Tibial nerve (tissue), 4 donors: Measurements from ENCODE around the gene HOXB5. TPM values are rescaled to one million over a fixed set of nuclear protein-coding genes. Genes with fewer than 3 reads are reported as not detected.

Source experiments
- DNase-seq, 2 donors: peaks; one replicate each; pipeline ENCODE4 v3.0.0-alpha.2; 2019; ENCODE audit warnings: low spot score in 2 of 2
- H3K27ac ChIP-seq, 4 donors: fragments of 200-600 bp; sonication (generic) in 3 of 4; one replicate each; pipeline ENCODE4 v1.5.1; 2017 to 2019; ENCODE audit warnings: mild to moderate bottlenecking in 1 of 4
- H3K27me3 ChIP-seq, 2 donors: fragments of 200-600 bp; sonication (generic) in 1 of 2; one replicate each; pipeline versions ENCODE4 v1.5.1 to v1.6.0; 2017 to 2019
- H3K36me3 ChIP-seq, 3 donors: fragments of 200-600 bp; sonication (generic); one replicate each; pipeline ENCODE4 v1.5.1; 2018 to 2019
- H3K4me1 ChIP-seq, 4 donors: fragments of 200-600 bp; sonication (generic) in 3 of 4; one replicate each; pipeline ENCODE4 v1.5.1; 2017 to 2019
- H3K4me3 ChIP-seq, 4 donors: fragments of 200-600 bp; sonication (generic) in 3 of 4; one replicate each; pipeline ENCODE4 v1.5.1; 2017 to 2019; ENCODE audit warnings: mild to moderate bottlenecking in 1 of 4, moderate library complexity in 1 of 4
- H3K9me3 ChIP-seq, 4 donors: fragments of 200-600 bp; sonication (generic) in 3 of 4; one replicate each; pipeline ENCODE4 v1.5.1; 2017 to 2019
- CTCF ChIP-seq, 5 experiments: fragments of 200-600 bp in 3 of 5; fragments of 450-650 bp in 2 of 5; sonication (generic) in 3 of 5; IDR thresholded peaks; one replicate each; pipeline ENCODE4 v1.5.1; 2016 to 2019; ENCODE audit warnings: antibody characterized with exemption in 5 of 5, mild to moderate bottlenecking in 3 of 5, moderate library complexity in 2 of 5
- EP300 ChIP-seq, 2 donors: sonication (generic); formaldehyde crosslinking; IDR thresholded peaks; one replicate each; pipeline ENCODE4 v1.6.1; 2017; ENCODE audit warnings: antibody characterized with exemption in 2 of 2, mild to moderate bottlenecking in 1 of 2
- POLR2A ChIP-seq, 2 donors: fragments of 450-650 bp; IDR thresholded peaks; one replicate each; pipeline ENCODE4 v1.6.1; 2017; ENCODE audit warnings: antibody characterized with exemption in 2 of 2, mild to moderate bottlenecking in 2 of 2, moderate library complexity in 2 of 2
- WGBS, 2 donors: methylation state at CpG; one replicate each; pipeline ENCODE4 v1.1.5; 2018; 5-methylcytosine and 5-hydroxymethylcytosine counted together
- total RNA-seq, 4 donors: library from RNA; depleted of rRNA; stranded (reverse); fragments of >200 nt; gene quantifications; one replicate each; pipeline ENCODE4 v1.1.0, GENCODE V29; 2016

The HOXB5 gene
- total RNA-seq, 4 donors from 2014 or later = 1.6 to 1.8 TPM; not detected in 2

- 5 to 13% methylated on average over 34 to 35 of the region's 36 CpGs for WGBS, 2 donors
- H3K4me1 ChIP-seq = peaks cover 0 to 62% (median 18%) of the 10 kb centered on the region in 4 donors
Observed at GRCh38 chr17:48611681-48612455, 18.3 kb upstream of the HOXB5 start.

GRCh38 chr17:48611213-48611612 lies 17.6 kb upstream of the HOXB5 start:
- whole genome bisulfite sequencing, 2 donors = 3 to 4% methylated on average over 22 of the region's 22 CpGs
- no peaks in the 10 kb centered on the region for H3K9me3 ChIP-seq
- DNase-seq = no peak
- peak overlapping the region; percentile 36 to 71 (median 55) for H3K4me3 ChIP-seq
- TF ChIP-seq EP300 (IDR thresholded peaks at IDR 0.05) (no peak), POLR2A (IDR thresholded peaks at IDR 0.05) (no peak), CTCF (IDR thresholded peaks at IDR 0.05) (no peak)
- no peaks in the 10 kb centered on the region for H3K36me3 ChIP-seq
- H3K27ac ChIP-seq = peak overlapping the region in 3 of 4 donors; percentile 73 to 86 (median 79)
- peaks cover 5 to 98% of the 10 kb centered on the region in 2 donors for H3K27me3 ChIP-seq
- peaks cover 0 to 62% (median 18%) of the 10 kb centered on the region in 4 donors for H3K4me1 ChIP-seq

More at GRCh38 chr17:48611681-48612455, 18.3 kb upstream of the HOXB5 start:
- peak overlapping the region in 3 of 4 donors; percentile 73 to 86 (median 79) for H3K27ac ChIP-seq
- H3K27me3 ChIP-seq = peaks cover 5 to 98% of the 10 kb centered on the region in 2 donors
- no peak for DNase-seq
- peak overlapping the region; percentile 36 to 71 (median 55) for H3K4me3 ChIP-seq
- H3K36me3 ChIP-seq = no peaks in the 10 kb centered on the region
- no peaks in the 10 kb centered on the region for H3K9me3 ChIP-seq
- no peak for TF ChIP-seq POLR2A (IDR thresholded peaks at IDR 0.05)
- no peak for TF ChIP-seq CTCF (IDR thresholded peaks at IDR 0.05)
- no peak for TF ChIP-seq EP300 (IDR thresholded peaks at IDR 0.05)

- Histone ChIP-seq H3K36me3 (no peaks in the 10 kb centered on the region), H3K4me3 (peak within 1 kb of the TSS; percentile 36 to 71 (median 55)), H3K27ac (peak within 1 kb of the TSS in 3 of 4 donors; percentile 73 to 86 (median 79)), H3K27me3 (peaks cover 5 to 98% of the 10 kb centered on the region in 2 donors), H3K9me3 (no peaks in the 10 kb centered on the region), H3K4me1 (peaks cover 0 to 62% (median 18%) of the 10 kb centered on the region in 4 donors)
- TF ChIP-seq EP300 (IDR thresholded peaks at IDR 0.05) (peak in 1 of 2 donors; percentile 16), POLR2A (IDR thresholded peaks at IDR 0.05) (no peak), CTCF (IDR thresholded peaks at IDR 0.05) (no peak)
- 1 to 2% methylated on average over 60 to 74 of the region's 79 CpGs for WGBS, 2 donors
- peak; percentile 47 to 64 for DNase-seq
Observed at GRCh38 chr17:48610282-48611211, 17.0 kb upstream of the HOXB5 start, which contains the start of gene HOXB7. HOXB7 (minus strand) TSS chr17:48611017; CDS start chr17:48610918, 99 bp downstream.

- 6 to 9% methylated on average over 15 of the region's 15 CpGs for whole genome bisulfite sequencing, 2 donors
- Histone ChIP-seq H3K27ac (peak overlapping the region in 3 of 4 donors; percentile 73 to 86 (median 79)), H3K4me3 (peak overlapping the region; percentile 36 to 71 (median 55)), H3K9me3 (no peaks in the 10 kb centered on the region), H3K4me1 (peaks cover 0 to 56% (median 18%) of the 10 kb centered on the region in 4 donors), H3K27me3 (peaks cover 5 to 98% of the 10 kb centered on the region in 2 donors), H3K36me3 (no peaks in the 10 kb centered on the region)
- no peak for DNase-seq
- TF ChIP-seq POLR2A (IDR thresholded peaks at IDR 0.05) = no peak
- no peak for TF ChIP-seq CTCF (IDR thresholded peaks at IDR 0.05)
- TF ChIP-seq EP300 (IDR thresholded peaks at IDR 0.05) = no peak
Observed at GRCh38 chr17:48609759-48610281, 16.2 kb upstream of the HOXB5 start.
